ENCODE data around the gene COMMD10. TPM values are rescaled to one million over a fixed set of nuclear protein-coding genes. Genes with fewer than 3 reads are reported as not detected.

COMMD10 gene
- total and polyA plus RNA-seq, 2 of the 8 experiments (the other 6 are each of a cell fraction or from before 2014, with no cell fraction given), result 16.5 to 43.4 TPM

DNA sequence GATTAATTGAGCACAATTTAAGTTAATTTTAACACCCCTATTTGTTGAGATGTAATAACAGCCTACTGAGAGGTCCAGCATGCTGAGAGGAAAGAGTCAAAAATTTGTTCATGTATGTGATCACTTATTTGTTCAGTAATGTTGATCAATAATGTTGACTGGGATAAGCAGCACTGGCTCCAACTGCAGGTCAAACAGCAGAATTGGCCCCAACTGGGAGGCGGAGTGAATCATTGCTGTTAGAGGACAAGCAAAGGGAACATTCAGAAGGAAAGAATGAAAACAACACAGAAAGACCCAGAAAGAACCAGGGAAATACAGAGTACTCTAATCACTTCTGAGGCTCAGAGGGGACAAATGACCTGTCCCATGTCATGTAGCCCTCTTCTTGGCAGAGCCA is 221.1 kb downstream of the COMMD10 start (continued):
- TF ChIP-seq SP4 (IDR thresholded peaks at IDR 0.05; ENCODE audit: low read length) (no peak), SIN3A (conservative IDR thresholded peaks at IDR 0.05 in 1 of 2, IDR thresholded peaks at IDR 0.05 in 1 of 2; ENCODE audit: low read depth in 1 of 2, low read length in 2 of 2) (no peak), CHD1 (IDR thresholded peaks at IDR 0.05; ENCODE audit: low read depth, low read length) (no peak), POLR2AphosphoS5 (IDR thresholded peaks at IDR 0.05; ENCODE audit: low read depth, low read length) (no peak), EP300 (IDR thresholded peaks at IDR 0.05; ENCODE audit: borderline replicate concordance in 1 of 2, low read depth in 2 of 2, low read length in 2 of 2) (no peak), KDM4A (IDR thresholded peaks at IDR 0.05; ENCODE audit: low read depth, low read length, severe bottlenecking) (no peak)

Data from H1 (cell line).